Mammary epithelial cell (primary cell): ENCODE measurements around the gene ZNF765.
"Not testable (repeated sequence)": the region's sequence is repeated elsewhere in the genome, so short reads cannot be mapped to it uniquely, and the experiment has no call there.

Experiments used
- CTCF ChIP-seq, 2 donors: IDR thresholded peaks in 1 of 2; conservative IDR thresholded peaks in 1 of 2; 2 replicates each; pipeline ENCODE4 v1.5.1; 2011 to 2012; ENCODE audit warnings: inconsistent platforms in 2 of 2, low read length in 2 of 2, mild to moderate bottlenecking in 2 of 2, control low read depth in 1 of 2, low read depth in 1 of 2; ENCODE audit not compliant: insufficient read depth in 1 of 2; ENCODE audit errors: extremely low read depth in 1 of 2
- EZH2 ChIP-seq: IDR thresholded peaks from 2 replicates; pipeline ENCODE4 v1.6.1; 2012; ENCODE audit warnings: low read length, inconsistent platforms, borderline replicate concordance

- TF ChIP-seq CTCF (conservative IDR thresholded peaks at IDR 0.05 in 1 of 2, IDR thresholded peaks at IDR 0.05 in 1 of 2; ENCODE audit: extremely low read depth in 1 of 2, insufficient read depth in 1 of 2, low read depth in 1 of 2, low read length in 2 of 2); EZH2: not testable (repeated sequence)
Observed at GRCh38 chr19:53420520-53421315, 25.8 kb downstream of the ZNF765 start.
